GM18502 (cell line): Measurements from ENCODE around the gene S100A12.

Experiments used
- ATAC-seq: cut with Tn5 transposase; IDR thresholded peaks from one replicate; pipeline ENCODE4 v1.9.1; 2021; ENCODE audit warnings: mild to moderate bottlenecking; ENCODE audit not compliant: unreplicated experiment, poor library complexity

S100A12 gene

DNA sequence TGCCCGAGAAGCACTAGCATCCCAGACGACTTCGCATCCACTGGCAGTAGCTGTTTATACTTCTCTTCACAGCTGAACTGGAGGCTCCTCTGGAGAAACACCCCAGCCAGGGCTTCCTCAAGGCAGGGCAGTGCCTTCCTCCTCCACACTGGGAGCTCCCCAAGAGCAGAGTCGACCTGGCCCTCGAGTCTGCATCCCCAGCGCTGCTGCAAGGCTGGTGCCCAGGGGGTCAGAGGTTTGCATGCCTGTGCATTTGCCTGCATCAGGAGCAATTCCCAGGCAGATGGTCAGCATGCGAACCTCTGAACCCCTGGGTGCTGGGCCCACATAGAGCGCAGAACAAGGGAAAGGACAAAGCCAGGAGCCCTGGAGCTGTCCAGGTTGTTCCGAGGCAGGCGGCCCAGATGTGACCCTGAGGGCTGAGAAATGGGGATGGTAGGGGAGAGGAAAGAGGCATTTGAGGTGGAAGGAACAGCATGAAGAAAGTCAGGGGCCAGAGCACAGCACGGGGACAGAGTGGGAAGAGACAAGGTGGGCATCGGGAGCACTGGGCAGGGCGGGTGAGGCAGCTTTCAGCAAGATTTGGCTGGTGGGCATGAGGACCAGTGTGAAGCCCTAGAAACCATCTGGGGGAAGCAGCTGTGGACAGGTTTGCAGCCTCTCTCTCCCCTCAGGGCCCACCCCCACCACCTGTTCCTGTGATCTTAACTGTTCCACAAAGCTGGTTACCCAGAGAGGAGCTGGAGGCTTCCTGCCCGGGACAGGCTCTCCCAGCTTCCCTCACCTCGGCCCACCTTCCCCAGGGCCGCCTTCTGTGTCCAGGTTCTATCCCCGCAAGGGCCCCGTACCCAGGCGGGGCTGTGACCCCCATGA is 21.9 kb upstream of the S100A12 start:
- ATAC-seq, result no peak

DNA sequence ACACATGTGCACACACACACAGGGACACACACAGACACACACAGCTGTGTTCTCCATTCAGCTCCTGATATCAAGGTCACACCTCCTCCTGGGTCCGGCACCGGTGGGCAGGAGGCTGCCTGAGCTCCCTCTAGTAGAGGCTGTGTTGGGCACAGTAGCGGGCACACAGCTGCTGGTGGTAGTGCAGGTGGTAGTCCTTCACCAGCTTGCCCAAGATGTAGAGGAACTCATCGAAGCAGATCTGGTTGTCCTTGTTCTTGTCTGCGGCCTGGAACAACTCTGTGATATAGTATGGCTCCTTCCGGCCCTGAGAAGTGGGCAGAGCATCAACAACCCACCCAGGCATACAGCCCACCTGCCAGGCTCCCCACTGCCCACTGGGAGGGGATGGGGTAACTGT is 21.0 kb upstream of the S100A12 start:
- ATAC-seq, result no peak

DNA sequence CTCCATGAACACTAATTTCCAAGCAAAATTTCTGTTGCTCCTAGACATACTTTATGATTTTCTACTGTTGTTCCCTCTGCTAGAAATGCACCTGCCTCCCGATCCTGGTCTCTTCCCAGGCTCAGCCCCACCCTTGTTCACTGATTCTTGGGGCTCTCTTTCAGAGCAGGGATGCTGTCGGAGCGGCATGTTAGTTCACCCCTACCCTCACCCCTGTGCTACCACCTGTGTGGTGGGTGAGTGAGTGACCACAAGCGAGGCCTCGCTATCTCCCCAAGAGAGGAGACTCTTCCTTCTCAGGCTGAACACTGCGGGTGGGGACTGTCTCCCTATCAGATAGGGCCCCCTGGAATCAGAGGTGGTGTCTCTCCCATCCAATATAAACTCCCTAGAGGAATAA is 20.4 kb upstream of the S100A12 start:
- no peak for ATAC-seq

DNA sequence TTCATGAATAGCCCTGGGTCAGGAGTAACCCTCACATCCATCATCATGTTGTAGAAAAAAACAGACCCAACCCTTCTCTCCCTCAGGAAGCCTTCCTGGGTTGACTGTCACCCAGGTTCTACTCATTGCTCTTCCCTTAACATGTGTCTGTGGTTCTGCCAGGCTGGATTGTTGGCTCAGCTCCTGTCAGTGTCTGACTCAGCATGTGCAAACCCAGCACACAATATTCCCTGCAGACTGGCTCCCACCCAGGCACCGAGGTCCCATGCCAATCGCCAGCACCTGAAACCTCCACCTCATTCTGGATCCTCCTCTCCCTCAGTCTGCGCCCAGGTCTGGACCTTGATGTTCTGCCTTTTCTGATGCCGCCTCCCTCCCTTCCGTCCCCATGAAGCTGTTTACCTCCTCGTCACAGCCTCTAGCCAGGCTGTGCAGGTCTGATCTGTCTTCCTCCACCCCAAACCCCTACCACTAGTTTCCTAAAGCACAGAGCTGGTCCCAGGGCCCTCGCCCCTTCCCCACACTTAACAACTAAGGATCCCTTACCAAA is 19.8 kb upstream of the S100A12 start:
- ATAC-seq, result no peak

DNA sequence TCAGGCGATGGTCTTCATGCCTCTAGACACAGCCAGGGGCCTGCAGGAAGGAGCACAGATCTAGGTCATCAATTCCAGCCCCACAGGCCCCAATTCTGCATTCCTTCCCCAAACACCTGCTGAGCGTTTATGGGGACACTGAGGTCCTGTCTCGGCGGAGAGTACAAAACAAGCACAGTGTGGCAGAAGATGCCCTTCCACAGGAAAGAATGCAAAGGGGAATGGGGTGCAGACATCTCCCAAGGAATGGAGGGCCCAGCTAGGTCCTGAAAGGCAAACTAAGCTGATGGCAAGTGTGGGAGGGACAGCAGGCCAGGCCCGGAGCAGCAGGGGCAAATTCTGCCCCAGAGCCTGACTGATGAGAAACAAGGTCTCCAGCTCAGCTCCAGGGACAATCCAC is 19.0 kb upstream of the S100A12 start:
- no peak for ATAC-seq

DNA sequence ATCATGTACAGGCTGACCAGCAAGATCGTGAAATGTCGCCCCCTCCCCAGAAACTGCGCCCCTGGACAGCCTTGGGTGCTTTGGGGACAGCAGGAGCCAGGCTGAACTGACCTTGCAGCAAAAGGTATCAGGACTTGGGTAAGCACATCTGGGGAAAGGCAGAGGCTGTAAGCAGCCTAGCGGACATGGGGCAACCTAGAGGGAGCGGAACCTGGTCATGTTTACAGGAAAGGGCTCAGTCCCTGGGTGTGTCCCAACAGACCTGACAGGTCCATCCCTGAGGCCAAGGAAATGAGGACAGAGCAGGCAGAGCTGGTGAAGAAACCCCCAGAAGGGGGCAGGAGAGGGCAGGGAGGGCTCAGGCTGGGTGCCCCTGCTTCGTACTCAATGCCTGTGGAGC is 18.5 kb upstream of the S100A12 start:
- no peak for ATAC-seq

DNA sequence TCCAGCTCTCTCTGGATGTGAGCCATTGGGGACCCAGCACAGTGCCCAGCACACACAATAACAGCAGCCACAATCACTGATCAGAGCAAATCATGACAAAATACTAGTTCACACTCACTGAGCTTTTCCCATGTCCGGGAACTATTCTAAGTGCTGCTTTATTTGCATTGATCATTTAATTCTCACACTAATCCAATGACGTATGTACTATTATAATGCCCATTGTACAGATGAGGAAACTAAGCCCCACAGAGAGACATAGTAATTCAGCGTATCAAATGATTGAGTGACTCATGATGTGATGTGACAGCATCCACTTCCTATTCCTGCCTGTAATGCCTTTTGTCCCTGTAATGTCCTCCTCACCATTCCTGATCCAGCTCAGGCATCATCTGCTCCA is 17.4 kb upstream of the S100A12 start:
- no peak for ATAC-seq

DNA sequence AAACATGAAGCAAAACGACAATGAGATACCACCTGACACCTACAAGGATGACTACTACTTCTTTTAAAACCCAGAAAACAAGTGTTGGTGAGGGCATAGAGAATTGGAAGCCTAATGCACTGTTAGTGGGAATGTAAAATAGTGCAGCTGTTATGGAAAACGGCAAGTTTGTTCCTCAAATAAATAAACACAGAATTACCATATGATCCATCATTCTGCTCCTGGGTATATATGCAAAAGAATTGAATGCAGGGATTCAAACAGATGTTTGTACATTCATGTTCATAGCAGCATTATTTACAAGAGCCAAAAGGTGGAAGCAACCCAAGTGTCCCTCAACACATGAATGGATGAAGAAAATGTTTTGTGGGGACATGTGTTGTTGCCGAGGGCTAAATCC is 16.8 kb upstream of the S100A12 start:
- no peak for ATAC-seq

DNA sequence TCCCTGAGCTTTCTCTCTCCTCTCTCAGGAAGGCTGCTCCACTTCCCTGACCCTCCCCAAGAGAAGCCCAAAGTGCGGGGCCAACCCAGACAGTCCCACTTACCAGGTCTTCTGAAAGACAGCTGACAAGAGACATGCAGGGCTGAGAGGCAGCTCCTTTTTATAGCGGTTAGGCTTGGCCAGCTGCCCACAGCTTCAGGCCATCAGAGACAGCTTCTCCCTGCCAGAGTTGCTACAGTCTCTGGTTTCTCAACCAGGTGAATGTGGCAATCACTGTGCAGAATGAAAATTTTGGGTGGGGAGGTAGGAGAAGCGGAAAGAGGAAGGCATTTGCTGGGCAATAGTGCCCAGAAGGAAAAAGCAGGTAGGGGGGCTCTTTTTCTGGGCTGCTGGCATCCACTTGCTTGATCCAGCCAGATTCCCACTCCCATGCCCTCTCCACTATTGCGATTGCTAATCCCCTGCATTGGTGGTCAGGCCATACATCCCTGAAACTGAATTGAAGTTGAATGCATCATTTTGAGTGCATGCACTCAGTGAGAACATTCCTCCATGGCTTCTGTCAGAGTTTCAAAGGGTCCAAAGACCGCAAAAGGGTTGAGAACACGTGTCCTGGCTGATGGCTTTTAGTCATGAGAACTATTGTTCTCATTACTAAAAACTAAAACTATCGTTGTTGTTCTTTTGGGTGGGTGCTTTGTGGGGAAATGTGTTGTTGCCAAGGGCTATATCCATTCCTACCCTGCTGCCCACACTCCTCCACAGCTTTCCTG is 15.7 kb upstream of the S100A12 start, which contains the start of gene S100A8:
Gene S100A8 (minus strand): TSS at position 136 of the 773 bp plus-strand sequence. CDS start 538 bp downstream, outside the sequence.
- ATAC-seq, result no peak

DNA sequence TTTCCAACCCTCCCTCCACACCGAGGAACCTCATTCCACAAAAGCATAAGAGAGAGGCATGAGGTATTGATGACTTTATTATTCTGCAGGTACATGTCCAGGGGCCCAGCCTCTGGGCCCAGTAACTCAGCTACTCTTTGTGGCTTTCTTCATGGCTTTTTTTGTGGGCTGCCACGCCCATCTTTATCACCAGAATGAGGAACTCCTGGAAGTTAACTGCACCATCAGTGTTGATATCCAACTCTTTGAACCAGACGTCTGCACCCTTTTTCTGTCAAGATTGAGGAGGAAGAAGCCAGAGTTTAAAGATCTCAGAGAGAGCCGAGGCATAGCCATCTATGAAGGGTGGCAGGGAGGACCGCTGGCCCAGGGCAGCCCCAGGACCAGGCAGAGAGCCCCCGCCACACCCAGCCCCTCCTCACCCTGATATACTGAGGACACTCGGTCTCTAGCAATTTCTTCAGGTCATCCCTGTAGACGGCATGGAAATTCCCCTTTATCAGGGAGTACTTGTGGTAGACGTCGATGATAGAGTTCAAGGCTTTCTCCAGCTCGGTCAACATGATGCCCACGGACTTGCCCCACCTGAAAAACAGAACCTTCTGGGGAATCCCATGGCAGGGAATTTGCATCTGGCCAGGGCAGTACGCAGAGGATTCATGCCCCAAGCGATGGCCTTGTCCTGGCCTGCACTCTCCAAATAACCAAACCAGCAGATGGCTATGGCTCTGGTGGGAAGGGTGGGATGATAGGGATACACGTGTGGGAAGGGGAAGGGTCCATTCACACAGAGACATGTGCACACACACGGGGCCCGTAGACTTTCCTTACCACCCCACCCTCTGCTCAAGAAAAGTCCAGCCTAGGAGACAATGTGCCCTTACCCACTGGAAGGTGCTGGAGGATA is 14.8 kb upstream of the S100A12 start:
- no peak for ATAC-seq

DNA sequence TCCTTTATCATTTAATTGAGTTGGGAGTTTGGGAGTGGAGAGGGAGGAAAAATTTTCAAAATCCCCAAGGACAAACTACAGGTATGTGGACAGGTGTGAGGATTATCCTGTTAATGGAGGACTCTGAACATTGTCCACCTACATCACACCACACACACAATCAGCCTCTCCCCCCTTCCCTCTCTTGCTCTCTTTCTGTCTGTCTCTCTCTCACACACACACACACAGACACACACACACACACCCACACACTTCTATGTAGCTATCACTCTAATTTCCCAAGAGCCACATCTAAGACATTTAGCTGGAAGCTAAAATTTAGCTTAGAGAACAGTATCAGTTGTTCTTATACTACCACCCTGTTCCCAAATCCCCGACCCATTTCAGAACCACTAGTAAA is 14.0 kb upstream of the S100A12 start:
- ATAC-seq, result no peak

DNA sequence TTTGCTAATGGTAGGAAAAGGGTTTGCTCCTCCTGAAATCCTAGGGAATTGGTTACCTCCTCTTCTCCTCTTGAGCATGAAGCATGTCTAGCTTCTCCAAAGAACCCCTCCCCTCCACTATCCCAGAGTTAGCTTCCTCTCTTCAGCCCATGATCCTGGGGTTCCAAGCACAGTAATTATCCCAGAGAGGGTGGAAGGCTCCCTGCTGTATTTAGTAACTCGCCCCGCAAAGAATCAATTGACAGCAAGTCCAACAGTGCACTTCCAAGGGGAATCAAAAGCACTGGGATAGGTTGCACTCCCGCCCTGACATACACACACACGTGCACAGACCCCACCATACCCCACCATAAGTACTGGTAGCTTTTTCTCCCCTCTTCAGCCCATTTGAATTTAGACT is 12.4 kb upstream of the S100A12 start:
- no peak for ATAC-seq

DNA sequence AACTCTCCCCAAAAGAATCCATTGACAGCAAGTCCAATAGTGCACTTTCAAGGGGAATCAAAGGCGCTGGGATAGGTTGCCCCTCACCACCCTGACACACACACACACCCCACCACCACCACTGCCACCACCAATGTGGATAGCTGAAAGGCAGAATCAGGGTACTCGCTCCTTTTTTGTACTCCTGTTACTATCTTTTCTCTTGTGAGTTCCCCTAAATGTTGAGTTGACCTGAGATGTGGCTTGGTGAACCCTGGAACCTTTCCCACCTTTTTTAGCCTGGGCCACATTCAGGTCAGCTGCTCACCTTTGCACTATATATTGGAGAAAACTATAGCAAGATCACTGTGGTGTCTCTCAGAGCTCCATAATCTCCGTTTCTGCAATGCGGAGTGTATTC is 11.6 kb upstream of the S100A12 start:
- ATAC-seq, result no peak

DNA sequence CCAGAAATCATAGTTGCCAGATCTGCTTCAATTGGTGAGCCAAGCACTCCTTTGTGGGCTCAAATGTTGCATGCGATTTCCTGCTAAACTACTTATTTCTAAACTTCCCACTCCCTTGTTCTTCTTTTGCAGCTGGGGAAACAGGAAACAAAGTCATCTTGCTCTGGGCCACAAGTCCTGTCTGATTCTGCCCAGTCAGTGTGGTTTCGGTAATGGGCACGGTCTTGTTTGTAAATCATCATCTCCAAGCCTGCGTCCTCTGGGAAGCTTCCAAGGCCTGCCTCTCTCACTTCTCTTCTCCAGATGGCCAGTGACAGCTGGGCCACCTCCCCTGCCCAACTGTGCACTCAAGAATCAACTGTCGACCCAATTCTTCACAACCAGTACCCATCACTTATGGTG is 11.1 kb upstream of the S100A12 start:
- no peak for ATAC-seq

DNA sequence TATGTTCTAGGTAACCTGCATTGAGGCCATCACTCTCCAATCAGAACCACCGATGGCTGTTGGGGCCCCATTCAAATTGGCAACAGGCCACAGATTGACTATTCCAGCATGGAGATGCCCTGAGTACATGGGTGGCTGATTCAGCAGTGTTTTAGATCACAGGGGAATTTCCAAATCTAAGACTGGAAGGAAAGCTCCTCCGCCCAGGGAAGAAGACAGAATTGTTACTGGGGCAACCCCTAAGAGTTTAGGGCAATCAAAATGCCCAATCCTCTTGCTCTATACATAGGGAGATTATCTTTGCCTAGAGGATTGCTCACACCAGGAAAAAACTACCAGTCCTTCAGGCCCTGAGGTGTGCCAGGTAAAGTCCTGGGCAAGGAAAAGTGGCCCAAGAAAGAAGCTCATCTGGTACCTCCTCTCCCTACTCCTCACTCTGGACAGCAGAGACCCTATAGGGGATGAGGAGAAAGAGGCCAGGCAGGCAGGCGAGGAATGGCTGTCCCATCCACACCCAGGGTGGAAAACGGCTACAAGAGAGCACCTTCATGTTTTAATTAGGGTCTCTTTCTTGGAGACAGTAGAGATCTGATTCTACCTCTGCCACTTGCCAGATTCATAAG is 9.6 kb upstream of the S100A12 start:
- ATAC-seq, result no peak

DNA sequence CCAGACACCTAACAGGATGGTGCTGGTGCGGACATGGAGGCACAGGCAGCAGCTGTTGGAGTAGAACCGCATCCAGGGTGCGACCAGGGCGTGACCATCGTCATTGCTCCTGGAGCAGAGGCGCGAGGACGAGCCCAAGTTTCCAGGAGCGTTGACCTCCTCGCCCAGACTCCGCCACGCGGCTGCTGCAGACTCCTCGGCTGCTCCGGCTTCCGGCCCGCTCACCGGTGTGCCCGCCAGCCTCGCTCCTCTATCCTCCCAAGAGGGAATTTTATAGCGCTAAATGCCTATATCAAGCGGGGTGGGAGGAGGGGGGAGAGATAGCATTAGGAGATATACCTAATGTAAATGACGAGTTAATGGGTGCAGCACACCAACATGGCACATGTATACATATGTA is 5.3 kb upstream of the S100A12 start:
- ATAC-seq, result no peak

DNA sequence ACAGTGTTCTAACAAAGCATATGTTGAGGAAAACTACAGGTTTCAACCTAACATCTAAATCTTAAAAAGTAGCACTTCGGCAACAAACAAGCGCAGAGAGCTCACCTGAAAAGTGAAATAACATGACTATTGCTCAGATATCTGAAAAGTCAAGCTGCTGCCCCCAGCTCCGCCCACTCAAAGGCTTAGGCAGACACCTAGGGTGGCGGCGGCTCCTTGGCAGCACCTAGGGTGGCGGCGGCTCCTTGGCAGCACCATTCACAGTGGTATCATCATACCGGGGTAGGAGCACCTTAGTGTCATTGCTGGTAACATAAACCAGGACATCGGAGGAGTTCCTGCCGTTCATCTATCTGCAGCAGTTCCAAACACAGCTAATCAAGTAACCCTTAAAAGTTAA is 4.2 kb upstream of the S100A12 start:
- ATAC-seq, result no peak

DNA sequence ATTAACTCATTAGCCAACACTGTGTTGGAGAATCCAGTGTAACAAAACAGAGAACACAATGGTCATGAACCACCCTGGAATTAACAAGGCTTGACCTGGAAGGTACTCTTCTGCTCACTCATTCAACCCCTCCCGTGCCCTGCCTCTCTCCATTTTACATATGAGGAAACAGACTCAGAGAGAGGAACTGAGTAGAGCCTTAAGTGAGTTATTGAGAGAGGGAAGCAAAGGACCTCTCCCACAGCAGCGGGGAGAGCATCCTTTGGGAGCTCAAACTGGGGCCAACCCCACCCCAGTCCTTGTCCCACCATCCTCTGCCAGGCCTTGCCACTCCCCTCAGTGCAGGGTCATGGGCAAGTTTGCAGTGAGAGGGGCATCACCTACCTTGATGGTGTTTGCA is 1.4 kb downstream of the S100A12 start:
- no peak for ATAC-seq

DNA sequence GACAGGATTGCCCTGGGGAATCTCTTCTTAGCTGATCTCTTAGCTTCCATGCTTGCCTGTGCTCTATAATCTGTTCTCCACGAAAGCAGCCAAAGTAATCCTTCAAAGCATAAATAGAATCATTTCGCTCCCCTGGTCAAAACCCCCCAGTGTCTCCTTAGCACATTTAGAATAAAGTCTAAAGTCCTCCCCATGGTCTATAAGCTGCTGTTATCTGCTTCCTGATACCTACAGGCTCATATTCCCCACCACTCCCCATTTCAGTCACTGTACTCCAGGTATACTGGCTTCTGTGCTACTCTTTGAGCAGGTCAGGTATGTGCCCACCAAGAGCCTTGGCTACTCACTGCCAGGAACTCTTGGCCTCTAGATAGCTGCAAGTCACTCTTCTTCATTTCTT is 2.9 kb downstream of the S100A12 start:
- ATAC-seq, result no peak

DNA sequence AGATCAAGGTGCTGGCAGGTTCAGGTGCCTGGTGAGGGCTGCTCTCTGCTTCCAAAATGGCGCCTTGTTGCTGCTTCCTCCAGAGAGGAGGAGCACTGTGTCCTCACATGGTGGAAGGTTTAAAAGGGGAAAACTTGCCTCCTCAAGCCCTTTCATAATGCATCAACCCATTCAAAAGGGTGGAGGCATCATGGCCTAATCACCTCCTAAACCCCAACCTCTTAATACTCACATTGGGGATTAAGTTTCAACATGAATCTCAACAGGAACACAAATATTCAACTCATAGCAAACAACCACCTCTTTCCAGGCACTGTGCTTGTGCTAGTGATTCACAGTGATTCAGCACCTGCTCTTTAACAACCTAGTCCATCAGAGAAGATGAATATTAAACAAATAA is 4.2 kb downstream of the S100A12 start:
- no peak for ATAC-seq
